ENCODE data around the gene HACD2.

The HACD2 gene

GRCh38 chr3:123552768-123553167 lies 32.1 kb downstream of the HACD2 start:
- Histone ChIP-seq H3K9me3 (ENCODE audit: control insufficient read depth, insufficient read depth, low read depth, low read length) (no peaks in the 10 kb centered on the region), H3K36me3 (ENCODE audit: control insufficient read depth in 2 of 2, insufficient read depth in 1 of 2, low read length in 2 of 2) (peaks cover 4 to 15% of the 10 kb centered on the region in 2 experiments), H3K4me1 (ENCODE audit: control insufficient read depth, insufficient read depth, low read length) (no peaks in the 10 kb centered on the region), H3K27ac (ENCODE audit: extremely low read depth, low read depth, low read length) (no peak overlapping the region), H3K4me3 (ENCODE audit: low read depth, low read length) (no peak overlapping the region)
- POLR2A ChIA-PET = no interaction called here
- TF ChIP-seq ZNF133 (tag by site-specific recombination; IDR thresholded peaks at IDR 0.05) = peak; percentile 92
- TF ChIP-seq SETDB1 (IDR thresholded peaks at IDR 0.05; ENCODE audit: insufficient read length, low read length) = peak; percentile 47
- no peak for TF ChIP-seq ZNF223 (tag by site-specific recombination; IDR thresholded peaks at IDR 0.05)
- peak; percentile 31; the same call in 1 of the 2 replicates for TF ChIP-seq MZF1 (tag by site-specific recombination; IDR thresholded peaks at IDR 0.05; ENCODE audit: borderline replicate concordance)
- CTCF ChIA-PET = interaction anchor here (0.7 to 1.8 kb wide), 5 partner anchors 8 to 825 kb away, joined by 3 to 5 read pairs (median 3); no protein-coding TSS in a partner anchor

GRCh38 chr3:123552095-123552714 lies 32.6 kb downstream of the HACD2 start:
- TF ChIP-seq ZFHX2 (tag by site-specific recombination; conservative IDR thresholded peaks at IDR 0.05) (no peak), PRDM1 (tag by site-specific recombination; IDR thresholded peaks at IDR 0.05) (0 out of 2 replicates have a peak, but pooled peaks have one; percentile 19), ZNF629 (tag by site-specific recombination; IDR thresholded peaks at IDR 0.05) (no peak), ZNF654 (tag by site-specific recombination; IDR thresholded peaks at IDR 0.05; ENCODE audit: low read depth) (peak; percentile 45)
- Histone ChIP-seq H3K4me1 (ENCODE audit: control insufficient read depth, insufficient read depth, low read length) (no peaks in the 10 kb centered on the region), H3K36me3 (ENCODE audit: control insufficient read depth in 2 of 2, insufficient read depth in 1 of 2, low read length in 2 of 2) (peaks cover 4 to 14% of the 10 kb centered on the region in 2 experiments), H3K27ac (ENCODE audit: extremely low read depth, low read depth, low read length) (no peak overlapping the region), H3K9me3 (ENCODE audit: control insufficient read depth, insufficient read depth, low read depth, low read length) (no peaks in the 10 kb centered on the region), H3K4me3 (ENCODE audit: low read depth, low read length) (no peak overlapping the region)
- CTCF ChIA-PET = interaction anchor here (0.7 to 1.8 kb wide), 16 partner anchors 8 to 467 kb away, joined by 3 to 5 read pairs (median 3); no protein-coding TSS in a partner anchor
- POLR2A ChIA-PET = no interaction called here

GRCh38 chr3:123547881-123548519 lies 36.9 kb downstream of the HACD2 start:
- TF ChIP-seq ZNF558 (tag by site-specific recombination; IDR thresholded peaks at IDR 0.05) (no peak), ZNF23 (tag by site-specific recombination; IDR thresholded peaks at IDR 0.05; ENCODE audit: borderline replicate concordance) (no peak), OSR2 (tag by site-specific recombination; IDR thresholded peaks at IDR 0.05) (no peak), MEIS1 (CRISPR knock-in tag; IDR thresholded peaks at IDR 0.05; ENCODE audit: borderline replicate concordance) (no peak), ZNF18 (tag by site-specific recombination; IDR thresholded peaks at IDR 0.05) (no peak), HOXD13 (CRISPR knock-in tag; IDR thresholded peaks at IDR 0.05; ENCODE audit: borderline replicate concordance) (no peak), ZNF514 (tag by site-specific recombination; IDR thresholded peaks at IDR 0.05) (no peak), SALL2 (tag by site-specific recombination; IDR thresholded peaks at IDR 0.05; ENCODE audit: borderline replicate concordance) (no peak), ZNF843 (tag by site-specific recombination; IDR thresholded peaks at IDR 0.05) (no peak), ZNF521 (tag by site-specific recombination; IDR thresholded peaks at IDR 0.05) (no peak), ZBTB10 (tag by site-specific recombination; IDR thresholded peaks at IDR 0.05) (no peak), ZBTB26 (tag by site-specific recombination; optimal IDR thresholded peaks at IDR 0.05) (no peak), ZNF169 (tag by site-specific recombination; IDR thresholded peaks at IDR 0.05) (no peak), ZNF623 (tag by site-specific recombination; IDR thresholded peaks at IDR 0.05) (no peak)
- TF ChIP-seq, protein P1, sequence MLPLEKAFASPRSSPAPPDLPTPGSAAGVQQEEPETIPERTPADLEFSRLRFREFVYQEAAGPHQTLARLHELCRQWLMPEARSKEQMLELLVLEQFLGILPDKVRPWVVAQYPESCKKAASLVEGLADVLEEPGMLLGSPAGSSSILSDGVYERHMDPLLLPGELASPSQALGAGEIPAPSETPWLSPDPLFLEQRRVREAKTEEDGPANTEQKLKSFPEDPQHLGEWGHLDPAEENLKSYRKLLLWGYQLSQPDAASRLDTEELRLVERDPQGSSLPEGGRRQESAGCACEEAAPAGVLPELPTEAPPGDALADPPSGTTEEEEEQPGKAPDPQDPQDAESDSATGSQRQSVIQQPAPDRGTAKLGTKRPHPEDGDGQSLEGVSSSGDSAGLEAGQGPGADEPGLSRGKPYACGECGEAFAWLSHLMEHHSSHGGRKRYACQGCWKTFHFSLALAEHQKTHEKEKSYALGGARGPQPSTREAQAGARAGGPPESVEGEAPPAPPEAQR (tag by site-specific recombination; IDR thresholded peaks at IDR 0.05) = no peak
- ChIA-PET CTCF (interaction anchor here (0.7 to 2.3 kb wide), 2 partner anchors 11 kb away, joined by 3 to 12 read pairs; no protein-coding TSS in a partner anchor), POLR2A (interaction anchor here (0.8 kb wide), 1 partner anchor 27 kb away, joined by 3 read pairs; no protein-coding TSS in a partner anchor)
- Histone ChIP-seq H3K36me3 (ENCODE audit: control insufficient read depth in 2 of 2, insufficient read depth in 1 of 2, low read length in 2 of 2) (peaks cover 4 to 10% of the 10 kb centered on the region in 2 experiments; a peak in 2 of 3 replicates), H3K9me3 (ENCODE audit: control insufficient read depth, insufficient read depth, low read depth, low read length) (no peaks in the 10 kb centered on the region), H3K4me1 (ENCODE audit: control insufficient read depth, insufficient read depth, low read length) (no peaks in the 10 kb centered on the region), H3K4me3 (ENCODE audit: low read depth, low read length) (no peak overlapping the region), H3K27ac (ENCODE audit: extremely low read depth, low read depth, low read length) (no peak overlapping the region)

Measured in HEK293 (cell line).